Retinal pigment epithelial cell (primary cell): ENCODE data around the gene GOPC.
A peak's percentile ranks its signal among the peaks of the same experiment; 100 is the strongest.
"Not testable (repeated sequence)": the region's sequence is repeated elsewhere in the genome, so short reads cannot be mapped to it uniquely, and the experiment has no call there.

Source experiments
- DNase-seq: peaks from one replicate; pipeline ENCODE4 v3.0.0-alpha.2; 2010; ENCODE audit warnings: low read depth
- H3K4me3 ChIP-seq: 2 replicates; pipeline ENCODE4 v1.5.1; 2011; ENCODE audit warnings: mild to moderate bottlenecking, low read length, control low read depth, moderate library complexity
- CTCF ChIP-seq: conservative IDR thresholded peaks from 2 replicates; pipeline ENCODE4 v1.5.1; 2011; ENCODE audit warnings: low read depth, low read length, control low read depth, inconsistent platforms

GOPC gene

GRCh38 chr6:117602151-117602898 is at the start of gene GOPC:
Gene GOPC (minus strand): TSS chr6:117602511. CDS start chr6:117602288, 223 bp downstream.
- TF ChIP-seq CTCF: peak; percentile 36
- H3K4me3 ChIP-seq: peak within 1 kb of the TSS; percentile 90
- DNase-seq: peak; percentile 91

- not testable (repeated sequence) for H3K4me3 ChIP-seq, DNase-seq
These were observed 49.7 kb upstream of the GOPC start for GRCh38 chr6:117651984-117652383.

GRCh38 chr6:117642976-117643375 is 40.7 kb upstream of the GOPC start:
- H3K4me3 ChIP-seq: no peak overlapping the region
- no peak for TF ChIP-seq CTCF
- no peak for DNase-seq

- no peak for TF ChIP-seq CTCF
- H3K4me3 ChIP-seq: no peak overlapping the region
- DNase-seq: no peak
These were observed 35.5 kb upstream of the GOPC start for GRCh38 chr6:117637770-117638169.

GRCh38 chr6:117629119-117629660 is 26.9 kb upstream of the GOPC start:
- no peak overlapping the region for H3K4me3 ChIP-seq
- no peak for TF ChIP-seq CTCF
- DNase-seq: no peak

- TF ChIP-seq CTCF: no peak
- no peak overlapping the region for H3K4me3 ChIP-seq
- no peak for DNase-seq
These were observed 25.2 kb upstream of the GOPC start for GRCh38 chr6:117627533-117627932.

GRCh38 chr6:117624869-117625481 is 22.7 kb upstream of the GOPC start:
- no peak for TF ChIP-seq CTCF
- no peak for DNase-seq

More at GRCh38 chr6:117624869-117625481, 22.7 kb upstream of the GOPC start:
- H3K4me3 ChIP-seq: no peak overlapping the region
